Measurements from ENCODE around the gene NAT16.
"Not testable (repeated sequence)": the region's sequence is repeated elsewhere in the genome, so short reads cannot be mapped to it uniquely, and the experiment has no call there.

Gene NAT16

GRCh38 chr7:101156866-101157589 lies 23.1 kb downstream of the NAT16 start:
- no peak for DNase-seq (ENCODE audit: low read depth)

- no peak for DNase-seq (ENCODE audit: low read depth)
These were observed 23.8 kb downstream of the NAT16 start for GRCh38 chr7:101156277-101156676.

- no peak for DNase-seq (ENCODE audit: low read depth)
These were observed 24.8 kb downstream of the NAT16 start for GRCh38 chr7:101155303-101155702.

- no peak for DNase-seq (ENCODE audit: low read depth)
These were observed 25.4 kb downstream of the NAT16 start for GRCh38 chr7:101154693-101155102.

- DNase-seq (ENCODE audit: low read depth) = peak; percentile 91
These were observed 26.0 kb downstream of the NAT16 start, which contains the start of gene AP1S1 for GRCh38 chr7:101153969-101154692. AP1S1 (plus strand) TSS chr7:101154476; CDS start chr7:101154515, 39 bp downstream.

- DNase-seq (ENCODE audit: low read depth) = no peak
These were observed 28.0 kb downstream of the NAT16 start for GRCh38 chr7:101151908-101152651.

GRCh38 chr7:101140746-101141382 lies 39.2 kb downstream of the NAT16 start:
- no peak for DNase-seq (ENCODE audit: low read depth)

GRCh38 chr7:101140339-101140699 lies 39.8 kb downstream of the NAT16 start:
- DNase-seq (ENCODE audit: low read depth) = no peak

- peak; percentile 89 for DNase-seq (ENCODE audit: low read depth)
These were observed 41.8 kb downstream of the NAT16 start for GRCh38 chr7:101138213-101138870.

- DNase-seq (ENCODE audit: low read depth) = no peak
These were observed 42.4 kb downstream of the NAT16 start for GRCh38 chr7:101137651-101138212.

- no peak for DNase-seq (ENCODE audit: low read depth)
These were observed 45.6 kb downstream of the NAT16 start for GRCh38 chr7:101134399-101134980.

GRCh38 chr7:101133621-101134398 lies 46.3 kb downstream of the NAT16 start:
- DNase-seq (ENCODE audit: low read depth) = no peak

GRCh38 chr7:101132626-101133600 lies 47.2 kb downstream of the NAT16 start:
- not testable (repeated sequence) for DNase-seq (ENCODE audit: low read depth)

GRCh38 chr7:101129603-101130117 lies 50.4 kb downstream of the NAT16 start:
- DNase-seq (ENCODE audit: low read depth) = no peak

- DNase-seq (ENCODE audit: low read depth) = no peak
These were observed 51.9 kb downstream of the NAT16 start for GRCh38 chr7:101128040-101128834.

GRCh38 chr7:101127460-101128039 lies 52.5 kb downstream of the NAT16 start:
- no peak for DNase-seq (ENCODE audit: low read depth)

- DNase-seq (ENCODE audit: low read depth) = peak; percentile 14
These were observed 53.2 kb downstream of the NAT16 start, which contains the start of gene SERPINE1 for GRCh38 chr7:101126651-101127459. SERPINE1 (plus strand) TSS chr7:101127104; CDS start chr7:101128394, 1,290 bp downstream.

Data from activated T-cell treated with anti-CD3 and anti-CD28 coated beads for 24 hours (primary cell).